BJ (cell line): Measurements from ENCODE around the gene B4GALNT1. TPM values are rescaled to one million over a fixed set of nuclear protein-coding genes. Genes with fewer than 3 reads are reported as not detected.

Source experiments
- CTCF ChIA-PET: fragments of 350-600 bp; formaldehyde crosslinking; extraction: SDS; loops from one replicate; lab custom pipeline; 2021; ENCODE audit warnings: antibody characterized with exemption, inconsistent platforms; lab: Yijun Ruan, JAX
- POLR2A ChIA-PET: fragments of 300-600 bp; sonication (Branson Sonifier 250); formaldehyde crosslinking; extraction: SDS; loops from one replicate; lab custom pipeline; 2021; ENCODE audit warnings: antibody characterized with exemption; lab: Charles Lee
- DNase-seq: peaks from one replicate; pipeline ENCODE4 v3.0.0-alpha.2; 2011; ENCODE audit warnings: low read depth
- H3K27me3 ChIP-seq: 2 replicates; pipeline ENCODE4 v1.6.0; 2011; ENCODE audit warnings: low read length; ENCODE audit not compliant: control insufficient read depth, insufficient read depth
- H3K36me3 ChIP-seq: 2 replicates; pipeline ENCODE4 v1.5.1; 2011; ENCODE audit warnings: low read length; ENCODE audit not compliant: control insufficient read depth, insufficient read depth
- H3K4me3 ChIP-seq: 2 replicates; pipeline ENCODE4 v1.5.1; 2011; ENCODE audit warnings: low read depth, mild to moderate bottlenecking, control low read depth, low read length
- CTCF ChIP-seq: IDR thresholded peaks from 2 replicates; pipeline ENCODE4 v1.5.1; 2011; ENCODE audit warnings: low read depth, mild to moderate bottlenecking, control low read depth, inconsistent platforms, low read length, moderate library complexity; ENCODE audit not compliant: insufficient read depth
- polyA plus RNA-seq: library from polyadenylated mRNA; depleted of rRNA; stranded (reverse); fragments of >200 nt; gene quantifications from 2 replicates; pipeline ENCODE4 v1.2.3, GENCODE V29; 2011

Gene B4GALNT1
- polyA plus RNA-seq, 1 experiment, result 2.7 TPM

- Histone ChIP-seq H3K4me3 (no peak overlapping the region), H3K27me3 (no peaks in the 10 kb centered on the region), H3K36me3 (peaks cover 6% of the 10 kb centered on the region)
- CTCF ChIA-PET, result no interaction called here
- POLR2A ChIA-PET, result interaction anchor here (0.6 kb wide), 1 partner anchor 11 kb away, joined by 5 read pairs; the partner anchor contains the start of gene PIP4K2C
- TF ChIP-seq CTCF, result no peak
- DNase-seq, result no peak
Measured at GRCh38 chr12:57602544-57602943, 30.5 kb downstream of the B4GALNT1 start.

GRCh38 chr12:57600395-57600794 is 32.6 kb downstream of the B4GALNT1 start:
- CTCF ChIA-PET, result interaction anchor here (1.1 to 2.6 kb wide), 4 partner anchors 14 to 32 kb away, joined by 5 to 17 read pairs (median 8); partner anchors contain the start of gene B4GALNT1

GRCh38 chr12:57593187-57593586 is 39.8 kb downstream of the B4GALNT1 start:
- H3K27me3 ChIP-seq, result no peaks in the 10 kb centered on the region
- peaks cover 3% of the 10 kb centered on the region; the same call in 1 of the 2 replicates for H3K36me3 ChIP-seq
- ChIA-PET CTCF (interaction anchor here (0.6 to 4.8 kb wide), 4 partner anchors 10 to 147 kb away, joined by 3 to 35 read pairs (median 18); no protein-coding TSS in a partner anchor), POLR2A (no interaction called here)
- no peak for TF ChIP-seq CTCF
- no peak for DNase-seq
- no peak overlapping the region for H3K4me3 ChIP-seq

More at GRCh38 chr12:57600395-57600794, 32.6 kb downstream of the B4GALNT1 start:
- Histone ChIP-seq H3K27me3 (no peaks in the 10 kb centered on the region), H3K4me3 (no peak overlapping the region), H3K36me3 (peaks cover 4% of the 10 kb centered on the region)
- TF ChIP-seq CTCF, result no peak
- no peak for DNase-seq
- POLR2A ChIA-PET, result no interaction called here

GRCh38 chr12:57592551-57593165 is 40.3 kb downstream of the B4GALNT1 start:
- Histone ChIP-seq H3K36me3 (peaks cover 3% of the 10 kb centered on the region; the same call in 1 of the 2 replicates), H3K27me3 (no peaks in the 10 kb centered on the region), H3K4me3 (no peak overlapping the region)
- ChIA-PET CTCF (interaction anchor here (0.6 to 4.8 kb wide), 4 partner anchors 9 to 148 kb away, joined by 3 to 35 read pairs (median 18); no protein-coding TSS in a partner anchor), POLR2A (interaction anchor here (0.8 kb wide), 1 partner anchor 11 kb away, joined by 5 read pairs; no protein-coding TSS in a partner anchor)
- no peak for DNase-seq
- TF ChIP-seq CTCF, result no peak

GRCh38 chr12:57591782-57592325 is 41.1 kb downstream of the B4GALNT1 start:
- Histone ChIP-seq H3K27me3 (no peaks in the 10 kb centered on the region; the same call in 1 of the 2 replicates), H3K4me3 (peak overlapping the region; percentile 94)
- TF ChIP-seq CTCF, result no peak

More at GRCh38 chr12:57591782-57592325, 41.1 kb downstream of the B4GALNT1 start:
- no peak for DNase-seq
- POLR2A ChIA-PET, result interaction anchor here (0.8 kb wide), 1 partner anchor 12 kb away, joined by 5 read pairs; no protein-coding TSS in a partner anchor
- H3K36me3 ChIP-seq, result peaks cover 3% of the 10 kb centered on the region; the same call in 1 of the 2 replicates
- CTCF ChIA-PET, result interaction anchor here (1.0 to 4.8 kb wide), 7 partner anchors 8 to 145 kb away, joined by 3 to 35 read pairs (median 6); partner anchors contain the start of genes B4GALNT1 and GLI1
